ENCODE measurements around the gene HYPK.

DNA sequence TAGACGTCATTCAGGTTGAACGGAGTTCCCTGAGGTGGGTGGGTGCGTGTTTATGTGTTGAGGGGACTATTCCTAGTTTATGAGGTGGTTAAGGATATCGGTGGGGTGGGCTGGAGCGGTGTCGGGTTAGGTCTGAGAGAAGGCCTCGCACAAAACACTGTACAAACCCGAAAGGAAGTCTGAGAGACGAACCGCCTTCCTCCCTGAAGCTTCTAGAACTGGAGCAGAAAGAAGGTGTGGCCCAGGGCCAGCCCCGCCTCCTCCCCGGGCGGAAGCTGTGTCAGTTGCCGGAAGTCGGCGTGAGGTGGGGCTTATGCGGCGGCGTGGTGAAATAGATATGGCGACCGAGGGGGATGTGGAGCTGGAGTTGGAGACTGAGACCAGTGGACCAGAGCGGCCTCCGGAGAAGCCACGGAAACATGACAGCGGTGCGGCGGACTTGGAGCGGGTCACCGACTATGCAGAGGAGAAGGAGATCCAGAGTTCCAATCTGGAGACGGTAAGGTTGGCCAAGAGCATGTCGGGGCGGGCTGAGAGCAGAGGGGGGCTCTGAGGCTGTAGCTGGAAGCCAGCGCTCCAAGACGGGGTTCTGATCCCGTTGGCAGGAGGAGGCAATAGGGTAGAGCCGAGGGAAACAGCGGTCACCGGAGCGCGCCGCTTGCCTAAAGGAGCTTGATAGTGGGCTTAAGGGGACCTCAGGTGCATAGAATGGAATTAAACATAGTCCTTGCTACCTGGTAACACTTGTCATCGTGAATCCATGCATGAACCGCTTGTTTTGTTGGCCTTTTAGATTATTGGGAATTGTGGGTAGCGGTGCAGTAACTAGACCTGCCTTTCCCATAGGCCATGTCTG, at the start of gene HYPK:
- TF ChIP-seq, protein P1, sequence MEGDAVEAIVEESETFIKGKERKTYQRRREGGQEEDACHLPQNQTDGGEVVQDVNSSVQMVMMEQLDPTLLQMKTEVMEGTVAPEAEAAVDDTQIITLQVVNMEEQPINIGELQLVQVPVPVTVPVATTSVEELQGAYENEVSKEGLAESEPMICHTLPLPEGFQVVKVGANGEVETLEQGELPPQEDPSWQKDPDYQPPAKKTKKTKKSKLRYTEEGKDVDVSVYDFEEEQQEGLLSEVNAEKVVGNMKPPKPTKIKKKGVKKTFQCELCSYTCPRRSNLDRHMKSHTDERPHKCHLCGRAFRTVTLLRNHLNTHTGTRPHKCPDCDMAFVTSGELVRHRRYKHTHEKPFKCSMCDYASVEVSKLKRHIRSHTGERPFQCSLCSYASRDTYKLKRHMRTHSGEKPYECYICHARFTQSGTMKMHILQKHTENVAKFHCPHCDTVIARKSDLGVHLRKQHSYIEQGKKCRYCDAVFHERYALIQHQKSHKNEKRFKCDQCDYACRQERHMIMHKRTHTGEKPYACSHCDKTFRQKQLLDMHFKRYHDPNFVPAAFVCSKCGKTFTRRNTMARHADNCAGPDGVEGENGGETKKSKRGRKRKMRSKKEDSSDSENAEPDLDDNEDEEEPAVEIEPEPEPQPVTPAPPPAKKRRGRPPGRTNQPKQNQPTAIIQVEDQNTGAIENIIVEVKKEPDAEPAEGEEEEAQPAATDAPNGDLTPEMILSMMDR (IDR thresholded peaks at IDR 0.05; ENCODE audit: borderline replicate concordance, extremely low read depth, low read length, poor library complexity, severe bottlenecking), result no peak
- no peak for TF ChIP-seq EZH2 (IDR thresholded peaks at IDR 0.05; ENCODE audit: borderline replicate concordance, low read depth, low read length, severe bottlenecking)
